ENCODE results near the gene PRKAA2.

DNA sequence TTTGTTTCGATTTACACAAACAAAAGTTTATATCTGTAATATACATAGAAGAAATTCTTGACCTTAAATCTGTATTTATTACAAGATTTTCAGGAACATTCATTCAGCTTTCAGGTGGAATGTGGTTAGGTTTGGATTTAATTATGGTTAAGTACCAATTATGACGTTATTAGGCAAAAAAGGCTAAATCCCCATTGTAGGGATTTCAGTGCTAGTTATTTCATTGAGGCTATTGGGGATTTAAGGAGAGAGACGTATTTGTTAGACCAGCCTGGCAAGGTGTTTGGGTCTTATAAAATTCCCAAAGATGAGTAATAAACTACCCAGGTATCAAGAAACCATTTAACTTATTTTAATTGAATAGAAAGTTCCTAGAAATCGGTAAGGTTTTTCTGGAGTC is 26.0 kb downstream of the PRKAA2 start:
- TF ChIP-seq, protein P1, sequence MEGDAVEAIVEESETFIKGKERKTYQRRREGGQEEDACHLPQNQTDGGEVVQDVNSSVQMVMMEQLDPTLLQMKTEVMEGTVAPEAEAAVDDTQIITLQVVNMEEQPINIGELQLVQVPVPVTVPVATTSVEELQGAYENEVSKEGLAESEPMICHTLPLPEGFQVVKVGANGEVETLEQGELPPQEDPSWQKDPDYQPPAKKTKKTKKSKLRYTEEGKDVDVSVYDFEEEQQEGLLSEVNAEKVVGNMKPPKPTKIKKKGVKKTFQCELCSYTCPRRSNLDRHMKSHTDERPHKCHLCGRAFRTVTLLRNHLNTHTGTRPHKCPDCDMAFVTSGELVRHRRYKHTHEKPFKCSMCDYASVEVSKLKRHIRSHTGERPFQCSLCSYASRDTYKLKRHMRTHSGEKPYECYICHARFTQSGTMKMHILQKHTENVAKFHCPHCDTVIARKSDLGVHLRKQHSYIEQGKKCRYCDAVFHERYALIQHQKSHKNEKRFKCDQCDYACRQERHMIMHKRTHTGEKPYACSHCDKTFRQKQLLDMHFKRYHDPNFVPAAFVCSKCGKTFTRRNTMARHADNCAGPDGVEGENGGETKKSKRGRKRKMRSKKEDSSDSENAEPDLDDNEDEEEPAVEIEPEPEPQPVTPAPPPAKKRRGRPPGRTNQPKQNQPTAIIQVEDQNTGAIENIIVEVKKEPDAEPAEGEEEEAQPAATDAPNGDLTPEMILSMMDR (tag by site-specific recombination; IDR thresholded peaks at IDR 0.05): no peak
- no peak for TF ChIP-seq ZBTB26 (tag by site-specific recombination; optimal IDR thresholded peaks at IDR 0.05)
